C4-2B (cell line): ENCODE results near the gene PODNL1.

Experiments
- ZFX ChIP-seq: fragments of 450-650 bp; IDR thresholded peaks from 2 replicates; pipeline ENCODE4 v1.6.1; 2017
- TF ChIP-seq, protein P1 (sequence below): fragments of 450-650 bp; conservative IDR thresholded peaks from 2 replicates; pipeline ENCODE4 v1.5.1; 2017; ENCODE audit warnings: mild to moderate bottlenecking

GRCh38 chr19:13982773-13983172, 44.6 kb upstream of the PODNL1 start:
- TF ChIP-seq, protein P1, sequence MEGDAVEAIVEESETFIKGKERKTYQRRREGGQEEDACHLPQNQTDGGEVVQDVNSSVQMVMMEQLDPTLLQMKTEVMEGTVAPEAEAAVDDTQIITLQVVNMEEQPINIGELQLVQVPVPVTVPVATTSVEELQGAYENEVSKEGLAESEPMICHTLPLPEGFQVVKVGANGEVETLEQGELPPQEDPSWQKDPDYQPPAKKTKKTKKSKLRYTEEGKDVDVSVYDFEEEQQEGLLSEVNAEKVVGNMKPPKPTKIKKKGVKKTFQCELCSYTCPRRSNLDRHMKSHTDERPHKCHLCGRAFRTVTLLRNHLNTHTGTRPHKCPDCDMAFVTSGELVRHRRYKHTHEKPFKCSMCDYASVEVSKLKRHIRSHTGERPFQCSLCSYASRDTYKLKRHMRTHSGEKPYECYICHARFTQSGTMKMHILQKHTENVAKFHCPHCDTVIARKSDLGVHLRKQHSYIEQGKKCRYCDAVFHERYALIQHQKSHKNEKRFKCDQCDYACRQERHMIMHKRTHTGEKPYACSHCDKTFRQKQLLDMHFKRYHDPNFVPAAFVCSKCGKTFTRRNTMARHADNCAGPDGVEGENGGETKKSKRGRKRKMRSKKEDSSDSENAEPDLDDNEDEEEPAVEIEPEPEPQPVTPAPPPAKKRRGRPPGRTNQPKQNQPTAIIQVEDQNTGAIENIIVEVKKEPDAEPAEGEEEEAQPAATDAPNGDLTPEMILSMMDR = no peak
- TF ChIP-seq ZFX = no peak
